Measurements from ENCODE around the gene FOXRED1. TPM values are rescaled to one million over a fixed set of nuclear protein-coding genes. Genes with fewer than 3 reads are reported as not detected.

FOXRED1 gene
- 10 to 100 TPM in 3 of 4 donors, 1 to 10 TPM in 1; 9.9 to 17.4 (median 14.5) TPM for total RNA-seq

DNA sequence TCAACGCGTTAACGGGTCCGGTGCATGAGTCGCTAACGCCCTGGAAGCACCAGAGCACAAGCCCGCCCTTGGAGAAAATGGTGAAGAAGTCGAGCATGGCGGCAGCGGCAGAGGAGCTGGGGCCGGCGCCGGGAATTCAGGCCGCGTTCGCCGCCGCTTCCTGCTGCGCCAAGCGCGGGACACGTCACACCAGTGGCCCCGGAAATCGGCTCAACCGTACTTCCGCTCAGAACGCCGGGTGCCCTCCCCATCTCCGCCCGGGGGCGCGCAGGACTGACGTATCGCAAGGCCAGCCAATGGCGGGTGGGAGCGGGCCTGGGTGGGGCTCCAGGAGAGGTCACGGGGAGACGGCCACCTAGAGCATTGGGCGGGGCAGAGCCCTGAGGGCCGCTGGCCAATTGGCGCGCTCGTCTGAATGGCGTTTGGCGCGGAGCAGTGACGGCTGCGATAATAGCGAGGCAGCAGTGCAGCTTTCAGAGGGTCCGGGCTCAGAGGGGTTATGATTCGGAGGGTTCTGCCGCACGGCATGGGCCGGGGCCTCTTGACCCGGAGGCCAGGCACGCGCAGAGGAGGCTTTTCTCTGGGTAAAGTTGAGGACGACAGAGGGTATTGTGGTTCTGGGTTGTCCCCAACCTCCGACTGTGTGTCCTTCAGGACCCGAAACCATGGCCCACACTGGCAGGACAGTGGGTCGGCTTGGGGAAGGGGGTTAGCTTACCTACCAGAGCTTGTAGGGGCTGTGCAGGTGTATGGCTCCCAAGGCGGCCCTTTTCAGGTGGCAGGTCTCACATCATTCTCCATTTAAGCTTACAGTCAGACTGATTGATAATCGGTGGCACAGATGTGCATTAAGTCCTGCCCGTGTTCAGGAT, at the start of gene FOXRED1, which contains the start of gene SRPRA:
FOXRED1 (plus strand) TSS at position 447 of the 872 bp plus-strand sequence; CDS start at position 500, 53 bp downstream.
SRPRA (minus strand) TSS at position 188 of the 872 bp plus-strand sequence; CDS start at position 97, 91 bp downstream.
- Histone ChIP-seq H3K27ac (peak within 1 kb of the TSS; percentile 91 to 94 (median 92)), H3K4me3 (peak within 1 kb of the TSS; percentile 80 to 95), H3K36me3 (peaks cover 4 to 56% of the 10 kb centered on the region in 2 donors), H3K27me3 (no peaks in the 10 kb centered on the region), H3K4me1 (peaks cover 5 to 32% (median 11%) of the 10 kb centered on the region in 3 donors), H3K9me3 (no peaks in the 10 kb centered on the region)
- peak; percentile 100 for ATAC-seq
- WGBS, 2 donors (ENCODE audit: low coverage in 1 of 2), result 0 to 2% methylated on average over 2 to 6 of the region's 64 CpGs
- TF ChIP-seq POLR2AphosphoS5 (IDR thresholded peaks at IDR 0.05) (peak; percentile 93), EP300 (IDR thresholded peaks at IDR 0.05) (no peak), POLR2A (IDR thresholded peaks at IDR 0.05) (peak; percentile 73 to 85)

GRCh38 chr11:126219547-126219946, 49.4 kb upstream of the FOXRED1 start:
- no peak for ATAC-seq
- no peak overlapping the region for H3K27ac ChIP-seq
- no peaks in the 10 kb centered on the region for H3K36me3 ChIP-seq
- H3K4me3 ChIP-seq, result no peak overlapping the region
- no peaks in the 10 kb centered on the region for H3K27me3 ChIP-seq
- no peaks in the 10 kb centered on the region for H3K4me1 ChIP-seq
- 71 to 78% methylated on average over 1 to 3 of the region's 4 CpGs for WGBS, 2 donors (ENCODE audit: low coverage in 1 of 2)
- TF ChIP-seq CTCF (IDR thresholded peaks at IDR 0.05), result no peak
- TF ChIP-seq POLR2AphosphoS5 (IDR thresholded peaks at IDR 0.05), result no peak
- TF ChIP-seq EP300 (IDR thresholded peaks at IDR 0.05), result no peak
- no peak for TF ChIP-seq POLR2A (IDR thresholded peaks at IDR 0.05)
- no peaks in the 10 kb centered on the region for H3K9me3 ChIP-seq

- Histone ChIP-seq H3K27ac (no peak overlapping the region), H3K36me3 (peaks cover 0 to 6% of the 10 kb centered on the region in 2 donors), H3K9me3 (no peaks in the 10 kb centered on the region), H3K4me3 (no peak overlapping the region), H3K27me3 (no peaks in the 10 kb centered on the region), H3K4me1 (no peaks in the 10 kb centered on the region)
- no peak for ATAC-seq
- TF ChIP-seq POLR2AphosphoS5 (IDR thresholded peaks at IDR 0.05) (no peak), EP300 (IDR thresholded peaks at IDR 0.05) (no peak), CTCF (IDR thresholded peaks at IDR 0.05) (no peak), POLR2A (IDR thresholded peaks at IDR 0.05) (no peak)
- WGBS, 2 donors (ENCODE audit: low coverage in 1 of 2), result 75 to 88% methylated on average over 6 of the region's 6 CpGs
Observed at GRCh38 chr11:126224647-126225294, 44.2 kb upstream of the FOXRED1 start.

- H3K4me1 ChIP-seq, result no peaks in the 10 kb centered on the region
- 67 to 83% methylated on average over 2 of the region's 2 CpGs for WGBS, 2 donors (ENCODE audit: low coverage in 1 of 2)
- H3K36me3 ChIP-seq, result peaks cover 0 to 6% of the 10 kb centered on the region in 2 donors
- H3K4me3 ChIP-seq, result no peak overlapping the region
- H3K27me3 ChIP-seq, result no peaks in the 10 kb centered on the region
- no peak for ATAC-seq
- no peak for TF ChIP-seq CTCF (IDR thresholded peaks at IDR 0.05)
- TF ChIP-seq POLR2A (IDR thresholded peaks at IDR 0.05), result no peak
- no peaks in the 10 kb centered on the region for H3K9me3 ChIP-seq
- H3K27ac ChIP-seq, result no peak overlapping the region
Observed at GRCh38 chr11:126225295-126225665, 43.7 kb upstream of the FOXRED1 start.

DNA sequence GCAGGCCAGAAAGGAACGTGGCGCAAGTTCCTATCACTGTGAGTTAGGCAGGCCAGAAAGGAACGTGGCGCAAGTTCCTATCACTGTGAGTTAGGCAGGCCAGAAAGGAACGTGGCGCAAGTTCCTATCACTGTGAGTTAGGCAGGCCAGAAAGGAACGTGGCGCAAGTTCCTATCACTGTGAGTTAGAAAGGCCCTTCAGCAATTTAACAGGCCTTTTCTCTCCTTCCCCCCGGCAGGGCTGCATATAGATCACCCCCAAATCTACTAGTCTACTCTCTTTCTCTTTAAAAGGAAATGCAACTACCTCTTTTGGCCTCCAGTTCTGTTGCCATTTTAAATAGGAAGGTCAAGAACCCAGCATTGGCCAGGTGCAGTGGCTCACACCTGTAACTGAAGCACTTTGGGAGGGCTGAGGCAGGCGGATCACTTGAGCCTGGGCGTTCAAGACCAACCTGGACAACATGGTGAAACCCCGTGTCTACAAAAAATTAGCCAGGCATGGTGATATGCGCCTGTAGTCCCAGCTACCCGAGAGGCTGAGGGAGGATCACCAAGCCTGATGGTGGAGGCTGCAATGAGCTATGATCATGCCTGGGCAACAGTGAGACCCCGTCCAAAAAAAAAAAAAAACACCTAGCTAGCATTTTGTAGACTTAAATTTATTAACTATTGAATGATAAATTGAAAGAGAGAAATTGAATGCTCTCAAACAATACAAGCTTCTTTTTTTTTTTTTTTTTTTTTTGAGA, 42.4 kb upstream of the FOXRED1 start:
- no peak for ATAC-seq
- Histone ChIP-seq H3K4me3 (no peak overlapping the region), H3K27me3 (no peaks in the 10 kb centered on the region), H3K27ac (no peak overlapping the region), H3K9me3 (no peaks in the 10 kb centered on the region), H3K36me3 (peaks cover 0 to 6% of the 10 kb centered on the region in 2 donors), H3K4me1 (no peaks in the 10 kb centered on the region)
- TF ChIP-seq POLR2A (IDR thresholded peaks at IDR 0.05) (no peak), CTCF (IDR thresholded peaks at IDR 0.05) (no peak), EP300 (IDR thresholded peaks at IDR 0.05) (no peak), POLR2AphosphoS5 (IDR thresholded peaks at IDR 0.05) (no peak)
- 85 to 93% methylated on average over 5 of the region's 15 CpGs for WGBS, 2 donors (ENCODE audit: low coverage in 1 of 2)

Data from gastroesophageal sphincter (tissue), 4 donors.